Cardiac fibroblast (primary cell): Measurements from ENCODE around the gene ST6GALNAC3.

Experiments used
- DNase-seq, 2 donors: peaks; one replicate each; pipeline versions ENCODE4 v3.0.0 to v3.0.0-alpha.2; 2010; ENCODE audit warnings: low read depth in 2 of 2
- H3K4me3 ChIP-seq, 2 donors: replicated peaks in 1 of 2; 1 replicate in 1 of 2; 2 replicates in 1 of 2; pipeline ENCODE4 v1.5.1; 2011; ENCODE audit warnings: low read depth in 2 of 2, low read length in 2 of 2, mild to moderate bottlenecking in 2 of 2, moderate library complexity in 1 of 2
- TF ChIP-seq, protein P1 (sequence below): IDR thresholded peaks from one replicate; pipeline ENCODE4 v1.5.1; 2011; ENCODE audit warnings: low read depth, mild to moderate bottlenecking, low read length, inconsistent platforms

The ST6GALNAC3 gene

GRCh38 chr1:76278711-76279100 lies 204.2 kb downstream of the ST6GALNAC3 start:
- H3K4me3 ChIP-seq, result no peak overlapping the region
- TF ChIP-seq, protein P1, sequence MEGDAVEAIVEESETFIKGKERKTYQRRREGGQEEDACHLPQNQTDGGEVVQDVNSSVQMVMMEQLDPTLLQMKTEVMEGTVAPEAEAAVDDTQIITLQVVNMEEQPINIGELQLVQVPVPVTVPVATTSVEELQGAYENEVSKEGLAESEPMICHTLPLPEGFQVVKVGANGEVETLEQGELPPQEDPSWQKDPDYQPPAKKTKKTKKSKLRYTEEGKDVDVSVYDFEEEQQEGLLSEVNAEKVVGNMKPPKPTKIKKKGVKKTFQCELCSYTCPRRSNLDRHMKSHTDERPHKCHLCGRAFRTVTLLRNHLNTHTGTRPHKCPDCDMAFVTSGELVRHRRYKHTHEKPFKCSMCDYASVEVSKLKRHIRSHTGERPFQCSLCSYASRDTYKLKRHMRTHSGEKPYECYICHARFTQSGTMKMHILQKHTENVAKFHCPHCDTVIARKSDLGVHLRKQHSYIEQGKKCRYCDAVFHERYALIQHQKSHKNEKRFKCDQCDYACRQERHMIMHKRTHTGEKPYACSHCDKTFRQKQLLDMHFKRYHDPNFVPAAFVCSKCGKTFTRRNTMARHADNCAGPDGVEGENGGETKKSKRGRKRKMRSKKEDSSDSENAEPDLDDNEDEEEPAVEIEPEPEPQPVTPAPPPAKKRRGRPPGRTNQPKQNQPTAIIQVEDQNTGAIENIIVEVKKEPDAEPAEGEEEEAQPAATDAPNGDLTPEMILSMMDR, result no peak
- DNase-seq, result no peak

- TF ChIP-seq, protein P1, result no peak
- no peak for DNase-seq
- no peak overlapping the region for H3K4me3 ChIP-seq
These were observed 204.7 kb downstream of the ST6GALNAC3 start for GRCh38 chr1:76279101-76279748.

GRCh38 chr1:76281306-76281705 lies 206.8 kb downstream of the ST6GALNAC3 start:
- no peak overlapping the region for H3K4me3 ChIP-seq
- no peak for DNase-seq
- TF ChIP-seq, protein P1, result no peak

DNA sequence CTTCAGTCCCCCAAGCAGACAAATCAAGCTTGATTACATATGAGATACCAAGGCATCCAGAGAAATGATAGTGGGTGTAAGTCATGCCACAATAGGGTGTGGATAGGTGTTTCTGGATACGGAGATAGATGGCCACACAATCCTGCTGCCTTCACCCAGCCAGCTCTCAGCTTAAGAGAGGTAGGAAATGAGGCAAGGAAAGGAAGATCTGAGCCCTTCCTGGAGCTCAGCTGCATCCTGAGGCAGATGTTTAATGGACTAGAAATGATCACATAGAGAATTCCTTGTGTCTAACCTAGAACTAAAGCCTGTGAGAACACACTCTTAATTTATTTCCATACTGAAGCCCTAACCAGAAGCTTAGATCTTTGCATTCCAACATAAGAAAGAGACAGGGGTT lies 210.3 kb downstream of the ST6GALNAC3 start:
- TF ChIP-seq, protein P1, result no peak

GRCh38 chr1:76285578-76286135 lies 211.1 kb downstream of the ST6GALNAC3 start:
- TF ChIP-seq, protein P1, result no peak
- no peak for DNase-seq
- H3K4me3 ChIP-seq, result no peak overlapping the region

More for the DNA sequence above, 210.3 kb downstream of the ST6GALNAC3 start:
- DNase-seq, result no peak
- H3K4me3 ChIP-seq, result no peak overlapping the region

DNA sequence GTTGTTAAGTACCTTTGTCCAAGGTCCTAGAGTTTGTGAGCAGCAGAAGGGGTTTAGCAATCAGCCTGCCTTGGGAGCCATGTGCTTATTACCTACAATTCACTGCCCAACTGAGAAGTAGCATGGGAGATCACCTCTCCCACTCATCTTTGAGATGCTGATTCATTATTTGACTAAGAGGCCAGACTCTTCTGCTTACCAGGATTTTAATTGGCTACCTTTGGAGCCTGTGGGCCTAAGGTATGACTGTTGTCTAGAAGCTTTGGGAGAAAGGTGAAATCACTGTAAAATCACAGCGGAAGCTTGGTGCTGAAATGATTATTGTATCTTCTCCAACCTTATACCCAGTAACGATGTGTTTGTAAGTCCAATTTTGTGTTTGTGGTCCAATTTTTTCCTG lies 213.4 kb downstream of the ST6GALNAC3 start:
- TF ChIP-seq, protein P1, result no peak
- no peak overlapping the region for H3K4me3 ChIP-seq
- DNase-seq, result no peak
